NCI-H82 treated with DMSO at 0.1 percent for 48 hours (cell line): ENCODE measurements around the gene BMPER.

Experiments used
- DNase-seq: peaks from one replicate; lab custom pipeline; 2025; ENCODE audit not compliant: unreplicated experiment; lab: John Stamatoyannopoulos, UW

Gene BMPER

GRCh38 chr7:33921216-33921938 is 16.0 kb downstream of the BMPER start:
- no peak for DNase-seq

- no peak for DNase-seq
Observed at GRCh38 chr7:33922820-33923219, 17.5 kb downstream of the BMPER start.

GRCh38 chr7:33923440-33924229 is 18.3 kb downstream of the BMPER start:
- DNase-seq = no peak

- DNase-seq = no peak
Observed at GRCh38 chr7:33926535-33926934, 21.2 kb downstream of the BMPER start.

- no peak for DNase-seq
Observed at GRCh38 chr7:33928986-33929385, 23.6 kb downstream of the BMPER start.

- no peak for DNase-seq
Observed at GRCh38 chr7:33932221-33932620, 26.9 kb downstream of the BMPER start.

GRCh38 chr7:33932832-33933468 is 27.6 kb downstream of the BMPER start:
- DNase-seq = peak; percentile 11

GRCh38 chr7:33933611-33934281 is 28.4 kb downstream of the BMPER start:
- DNase-seq = no peak

GRCh38 chr7:33934391-33934790 is 29.1 kb downstream of the BMPER start:
- no peak for DNase-seq

GRCh38 chr7:33936503-33936902 is 31.2 kb downstream of the BMPER start:
- DNase-seq = no peak

GRCh38 chr7:33937871-33938270 is 32.5 kb downstream of the BMPER start:
- no peak for DNase-seq

- DNase-seq = no peak
Observed at GRCh38 chr7:33939121-33939520, 33.8 kb downstream of the BMPER start.

GRCh38 chr7:33940503-33940902 is 35.2 kb downstream of the BMPER start:
- DNase-seq = no peak

GRCh38 chr7:33941418-33941817 is 36.1 kb downstream of the BMPER start:
- DNase-seq = no peak

- DNase-seq = no peak
Observed at GRCh38 chr7:33946094-33946699, 40.9 kb downstream of the BMPER start.

- DNase-seq = no peak
Observed at GRCh38 chr7:33950047-33950714, 44.8 kb downstream of the BMPER start.

GRCh38 chr7:33952824-33953223 is 47.5 kb downstream of the BMPER start:
- DNase-seq = no peak

- DNase-seq = no peak
Observed at GRCh38 chr7:33958104-33958503, 52.8 kb downstream of the BMPER start.

- no peak for DNase-seq
Observed at GRCh38 chr7:33959676-33960075, 54.3 kb downstream of the BMPER start.

- DNase-seq = no peak
Observed at GRCh38 chr7:33961948-33962347, 56.6 kb downstream of the BMPER start.
